ENCODE measurements around the gene BYSL.

The BYSL gene

DNA sequence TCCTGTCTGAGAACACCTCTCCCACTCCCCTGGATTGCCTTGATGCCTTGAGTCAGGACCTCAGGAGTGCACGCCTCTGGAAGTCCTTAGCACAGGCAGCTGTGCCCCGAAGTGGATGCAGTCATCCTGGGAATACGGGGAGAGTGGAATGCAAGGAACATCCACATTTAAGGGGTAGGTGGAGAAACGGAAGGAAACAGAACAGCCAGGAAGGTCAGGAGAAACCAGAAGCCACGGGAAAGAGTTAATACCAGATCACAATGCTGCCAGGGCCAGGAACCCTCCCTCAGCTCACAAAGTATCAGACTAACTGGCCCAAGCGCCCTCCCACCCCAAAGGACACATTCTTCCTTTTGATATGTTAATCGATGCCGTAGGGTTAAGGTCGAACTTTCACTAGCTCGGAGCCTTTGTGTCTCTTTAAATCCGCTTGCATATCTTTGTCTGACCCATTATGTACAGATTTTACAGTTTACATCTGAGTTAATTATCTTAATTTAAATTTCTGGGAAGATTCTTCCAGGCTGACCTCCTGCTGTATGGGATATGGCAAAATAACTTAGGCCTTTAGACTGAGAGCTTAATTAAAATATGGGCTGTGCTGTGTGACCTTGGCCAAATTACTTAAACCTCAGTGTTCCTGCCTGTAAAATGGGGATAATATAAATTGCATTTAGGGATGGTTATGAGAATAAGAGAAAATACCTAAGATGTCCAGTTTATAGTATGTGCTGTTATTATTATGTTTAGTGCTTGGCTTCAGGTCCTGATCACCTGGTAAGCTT lies 44.3 kb downstream of the BYSL start:
- no peak for TF ChIP-seq POLR2A (IDR thresholded peaks at IDR 0.05; ENCODE audit: low read depth, low read length)
- no peak for FAIRE-seq
- no peak for DNase-seq (ENCODE audit: insufficient read length, low spot score)

DNA sequence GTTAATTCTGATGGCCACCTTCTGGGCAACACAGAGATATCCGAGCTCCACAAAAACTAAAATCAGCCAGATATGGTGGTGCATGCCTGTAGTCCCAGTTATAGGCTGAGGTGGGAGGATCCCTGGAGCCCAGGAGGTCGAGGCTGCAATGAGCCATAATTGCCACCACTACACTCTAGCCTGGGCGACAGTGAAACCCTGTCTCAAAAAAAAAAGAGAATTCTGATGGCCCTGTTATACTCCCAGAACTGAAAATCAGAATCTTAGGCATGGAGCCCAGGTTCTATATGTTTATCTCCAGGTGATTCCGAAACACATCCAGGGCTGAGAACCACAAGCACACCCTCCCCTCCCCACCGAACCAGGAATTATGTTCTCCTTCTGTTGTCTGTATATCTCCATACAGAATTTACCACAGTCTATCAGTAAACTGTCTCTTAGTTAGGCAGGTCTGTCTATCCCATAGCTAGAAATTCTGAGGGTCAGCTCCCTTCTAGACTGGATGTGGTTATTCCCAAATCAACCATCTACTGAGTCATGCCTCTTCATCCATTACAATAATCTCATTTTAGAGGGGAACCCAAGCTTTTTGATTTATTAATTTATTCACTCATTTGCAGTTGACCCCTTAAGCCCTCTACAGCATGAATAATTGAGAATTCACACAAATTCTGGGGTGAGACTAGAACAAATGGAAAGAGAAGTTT lies 45.1 kb downstream of the BYSL start:
- FAIRE-seq, result no peak
- TF ChIP-seq POLR2A (IDR thresholded peaks at IDR 0.05; ENCODE audit: low read depth, low read length), result no peak
- DNase-seq (ENCODE audit: insufficient read length, low spot score), result no peak

DNA sequence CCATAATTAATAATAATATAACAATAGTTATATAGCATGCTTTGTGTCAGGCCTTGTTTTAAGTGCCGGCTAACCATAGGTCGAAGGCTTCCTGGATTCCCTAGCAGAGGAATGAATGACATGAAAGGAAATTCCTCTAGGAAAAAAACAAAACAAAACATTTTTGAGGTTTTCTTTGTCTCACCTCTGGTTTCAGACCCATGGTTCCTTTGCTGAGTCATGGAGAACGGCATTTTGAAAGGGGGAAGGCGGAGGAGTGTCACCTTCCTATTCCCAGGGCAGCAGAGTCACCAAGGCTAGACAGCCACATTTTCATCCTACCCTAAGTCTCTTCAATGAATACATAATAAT lies 45.6 kb downstream of the BYSL start:
- no peak for TF ChIP-seq POLR2A (IDR thresholded peaks at IDR 0.05; ENCODE audit: low read depth, low read length)
- DNase-seq (ENCODE audit: insufficient read length, low spot score) (peak; percentile 56), FAIRE-seq (peak; percentile 52)

DNA sequence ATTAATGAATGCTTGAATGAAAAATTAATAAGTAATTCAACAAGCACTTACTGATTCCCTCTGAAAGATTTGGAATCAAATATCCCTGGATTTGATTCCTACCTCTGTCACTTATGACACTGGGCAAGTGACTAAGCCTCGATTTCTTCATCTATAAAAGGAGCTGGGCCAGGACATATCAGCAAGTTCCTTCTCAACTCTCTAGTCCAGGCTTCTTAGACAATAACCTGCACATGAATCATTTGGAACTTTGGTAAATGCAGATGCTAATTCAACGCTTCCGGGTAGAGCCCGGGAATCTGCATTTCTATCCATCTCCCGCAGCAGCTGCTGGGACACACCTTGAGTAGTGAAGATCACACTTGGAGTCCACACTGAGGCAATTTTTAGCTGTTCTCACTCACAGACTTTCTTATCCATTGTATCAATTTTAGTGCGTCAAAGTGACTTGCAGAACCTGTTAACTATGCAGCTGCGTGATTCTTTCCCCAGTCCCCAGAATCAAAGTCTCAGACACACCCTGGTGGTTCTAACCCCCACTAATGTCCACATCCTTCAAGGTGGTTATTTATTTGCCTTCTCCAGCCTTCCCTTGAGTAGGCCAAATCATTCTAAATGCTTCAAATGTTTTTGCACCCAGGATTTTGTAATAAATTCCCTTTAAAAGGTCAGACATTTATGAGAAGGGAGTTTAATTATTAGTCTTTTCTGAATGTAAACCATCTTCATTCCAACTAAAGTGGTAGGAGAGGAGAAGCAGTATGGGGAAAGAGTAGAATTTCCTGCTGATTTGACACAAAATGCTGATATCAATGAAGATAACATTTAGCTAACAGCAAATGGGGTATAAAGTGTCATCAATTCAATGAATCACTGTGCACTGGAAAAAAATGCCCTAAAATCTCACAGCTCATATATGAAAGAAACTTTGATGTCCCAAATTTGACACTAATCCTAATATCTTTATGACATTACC lies 46.3 kb downstream of the BYSL start:
- no peak for DNase-seq (ENCODE audit: insufficient read length, low spot score)
- TF ChIP-seq POLR2A (IDR thresholded peaks at IDR 0.05; ENCODE audit: low read depth, low read length), result no peak
- no peak for FAIRE-seq

DNA sequence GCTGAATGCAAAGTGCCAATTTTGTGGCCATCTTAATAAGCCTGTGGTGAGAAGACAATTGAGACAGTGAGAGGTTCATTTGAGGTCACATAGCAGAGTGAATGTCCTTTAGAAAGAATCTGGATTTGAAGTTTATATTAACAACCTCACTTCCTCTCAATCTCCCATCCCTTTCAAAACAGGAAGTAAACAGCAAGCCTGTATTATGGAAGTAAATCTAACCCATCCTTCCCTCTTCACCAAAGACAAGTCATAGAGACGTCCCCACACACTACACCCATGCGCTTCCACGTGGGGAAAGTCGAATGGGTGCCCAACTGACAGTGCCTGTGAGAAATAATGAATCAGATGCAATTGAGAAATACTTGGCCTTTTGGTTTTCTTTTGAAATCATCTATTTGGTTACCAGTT lies 49.1 kb downstream of the BYSL start:
- no peak for TF ChIP-seq POLR2A (IDR thresholded peaks at IDR 0.05; ENCODE audit: low read depth, low read length)
- no peak for FAIRE-seq
- DNase-seq (ENCODE audit: insufficient read length, low spot score), result no peak

DNA sequence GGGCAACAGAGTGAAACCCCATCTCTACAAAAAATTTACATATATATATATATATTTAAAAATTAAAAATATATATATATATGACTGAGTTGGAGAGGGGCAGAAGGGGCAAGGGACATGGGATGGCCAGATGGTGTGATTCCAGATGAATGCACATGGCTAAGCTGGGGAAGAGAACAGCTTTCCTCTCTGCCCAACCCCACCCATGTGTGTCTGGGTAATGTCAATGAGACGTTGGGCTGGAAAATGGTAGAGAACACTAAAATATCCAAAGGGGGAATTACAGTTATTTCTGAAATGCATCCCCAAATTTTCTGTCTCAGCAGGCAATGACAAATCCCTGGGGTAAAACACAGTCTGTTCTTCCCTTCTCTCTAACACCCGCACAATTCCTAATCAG lies 51.5 kb downstream of the BYSL start:
- DNase-seq (ENCODE audit: insufficient read length, low spot score) (no peak), FAIRE-seq (no peak)
- no peak for TF ChIP-seq POLR2A (IDR thresholded peaks at IDR 0.05; ENCODE audit: low read depth, low read length)

DNA sequence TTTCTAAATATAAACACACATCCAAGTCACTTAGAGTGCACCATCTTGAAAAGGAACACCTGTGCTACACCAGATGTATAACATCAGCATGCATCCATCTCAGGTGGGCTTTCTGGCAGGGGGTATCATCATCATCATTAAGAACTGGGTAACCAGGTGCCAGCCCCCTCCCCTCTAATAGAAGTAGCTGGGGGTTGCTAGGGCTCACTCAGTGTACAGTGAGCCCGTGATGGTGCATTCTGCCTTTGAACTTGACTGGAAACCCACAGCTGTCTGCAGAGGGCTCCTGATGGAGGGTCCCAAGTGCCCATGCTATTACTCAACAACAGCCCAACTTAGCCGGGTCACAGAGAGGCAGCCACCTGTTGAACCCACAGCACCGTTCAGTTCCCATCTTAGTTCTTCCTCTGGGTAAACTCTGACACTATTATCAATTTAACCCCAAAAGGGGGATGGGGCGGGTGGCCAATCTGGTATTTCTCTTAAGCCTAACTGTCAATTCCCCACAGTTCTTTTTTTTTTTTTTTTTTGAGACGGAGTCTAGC lies 53.1 kb downstream of the BYSL start:
- no peak for FAIRE-seq

DNA sequence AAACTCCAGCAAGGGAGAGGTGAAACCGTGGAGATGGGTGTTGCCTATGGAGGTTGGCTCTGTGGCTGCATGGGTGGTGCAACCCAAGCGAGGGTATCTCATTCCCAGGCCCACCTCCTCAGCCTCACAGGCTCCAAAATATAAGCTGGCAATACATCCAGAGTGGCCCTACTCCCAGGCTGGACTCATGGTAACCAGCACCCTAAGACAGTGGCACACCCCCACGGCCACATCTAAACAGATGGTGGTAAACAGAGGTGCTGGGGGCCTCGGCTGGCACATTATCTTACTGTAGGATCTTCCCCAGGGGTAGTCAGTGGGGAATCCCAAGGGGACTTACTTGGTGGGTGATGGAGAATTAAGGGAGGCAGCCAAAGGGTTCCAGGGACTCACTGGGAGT lies 54.0 kb downstream of the BYSL start:
- no peak for FAIRE-seq
- TF ChIP-seq POLR2A (IDR thresholded peaks at IDR 0.05; ENCODE audit: low read depth, low read length), result no peak
- no peak for DNase-seq (ENCODE audit: insufficient read length, low spot score)

More for the DNA sequence above, 53.1 kb downstream of the BYSL start:
- no peak for DNase-seq (ENCODE audit: insufficient read length, low spot score)
- no peak for TF ChIP-seq POLR2A (IDR thresholded peaks at IDR 0.05; ENCODE audit: low read depth, low read length)

DNA sequence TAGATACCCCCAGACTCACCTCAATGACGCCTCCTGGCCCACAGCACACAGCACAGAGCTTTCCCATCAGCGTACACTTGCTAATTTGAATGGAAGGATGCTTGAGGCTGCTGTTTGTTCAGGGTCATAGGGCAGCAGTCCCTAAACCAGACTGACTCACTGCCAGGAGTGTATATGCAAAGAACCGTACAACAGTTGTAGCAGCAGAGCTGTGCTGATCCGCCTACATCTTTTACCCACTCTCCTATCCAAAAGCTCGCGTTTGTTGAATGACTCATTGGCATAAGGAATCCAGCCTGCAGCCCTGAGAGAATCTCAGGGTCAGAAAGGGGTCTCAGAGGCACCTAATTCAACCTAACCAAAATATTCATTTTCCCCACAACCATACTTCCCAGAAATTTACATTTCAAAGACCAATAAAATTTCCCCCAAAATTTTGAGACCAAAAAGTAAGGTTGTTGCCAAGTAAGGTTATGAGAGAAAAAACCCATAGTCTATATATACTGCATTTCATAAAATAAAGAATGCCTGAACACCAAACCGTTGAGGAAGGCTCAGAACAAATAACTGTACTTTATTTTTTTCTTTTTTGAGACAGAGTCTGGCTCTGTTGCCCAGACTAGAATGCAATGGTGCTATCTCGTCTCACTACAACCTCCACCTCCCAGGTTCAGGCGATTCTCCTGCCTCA lies 55.6 kb downstream of the BYSL start:
- FAIRE-seq, result peak; percentile 33
- peak; percentile 69 for DNase-seq (ENCODE audit: insufficient read length, low spot score)
- no peak for TF ChIP-seq POLR2A (IDR thresholded peaks at IDR 0.05; ENCODE audit: low read depth, low read length)
